Smooth muscle cell (in vitro differentiated cells): ENCODE results near the gene PHF21A. TPM values are rescaled to one million over a fixed set of nuclear protein-coding genes. Genes with fewer than 3 reads are reported as not detected.
A peak's percentile ranks its signal among the peaks of the same experiment; 100 is the strongest.

ENCODE experiments used
- DNase-seq: peaks from one replicate; lab custom pipeline; 2025; ENCODE audit not compliant: unreplicated experiment; lab: John Stamatoyannopoulos, UW
- H2AFZ ChIP-seq: fragments of 200-600 bp; sonication (generic); 2 replicates; pipeline ENCODE4 v1.6.0; 2016; ENCODE audit warnings: antibody characterized with exemption, low read depth, mild to moderate bottlenecking
- H3F3A ChIP-seq: fragments of 200-600 bp; sonication (generic); 2 replicates; pipeline ENCODE4 v1.6.0; 2017; ENCODE audit warnings: antibody characterized with exemption, low read depth
- H3K27ac ChIP-seq: fragments of 200-600 bp; sonication (generic); 2 replicates; pipeline ENCODE4 v1.5.1; 2016; ENCODE audit warnings: low read depth, mild to moderate bottlenecking
- H3K27me3 ChIP-seq: fragments of 200-600 bp; sonication (generic); 2 replicates; pipeline ENCODE4 v1.6.1; 2016; ENCODE audit warnings: low read depth, mild to moderate bottlenecking
- H3K36me3 ChIP-seq: fragments of 200-600 bp; sonication (generic); 2 replicates; pipeline ENCODE4 v1.5.1; 2016; ENCODE audit warnings: low read depth
- H3K4me1 ChIP-seq: fragments of 200-600 bp; sonication (generic); 2 replicates; pipeline ENCODE4 v1.5.1; 2016; ENCODE audit warnings: low read depth
- H3K4me2 ChIP-seq: fragments of 200-600 bp; sonication (generic); 2 replicates; pipeline ENCODE4 v1.6.0; 2016; ENCODE audit warnings: mild to moderate bottlenecking
- H3K4me3 ChIP-seq: fragments of 200-600 bp; sonication (generic); 2 replicates; pipeline ENCODE4 v1.5.1; 2016; ENCODE audit warnings: mild to moderate bottlenecking
- H3K79me2 ChIP-seq: fragments of 200-600 bp; sonication (generic); 2 replicates; pipeline ENCODE4 v1.6.0; 2016; ENCODE audit warnings: low read depth, mild to moderate bottlenecking
- H3K9ac ChIP-seq: fragments of 200-600 bp; sonication (generic); 2 replicates; pipeline ENCODE4 v1.6.0; 2016; ENCODE audit warnings: low read depth
- H3K9me3 ChIP-seq: fragments of 200-600 bp; sonication (generic); replicated peaks from 2 replicates; pipeline ENCODE4 v1.5.1; 2016; ENCODE audit warnings: low read depth
- H4K20me1 ChIP-seq: fragments of 200-600 bp; sonication (generic); 2 replicates; pipeline ENCODE4 v1.6.0; 2016; ENCODE audit warnings: low read depth
- CTCF ChIP-seq: fragments of 200-600 bp; sonication (generic); IDR thresholded peaks from 2 replicates; pipeline ENCODE4 v1.5.1; 2017; ENCODE audit warnings: borderline replicate concordance, mild to moderate bottlenecking, antibody characterized with exemption; ENCODE audit not compliant: insufficient read depth, poor library complexity, severe bottlenecking
- WGBS: methylation state at CpG from one replicate; pipeline ENCODE4 v1.1.7; 2016; ENCODE audit warnings: low lambda C conversion rate; 5-methylcytosine and 5-hydroxymethylcytosine counted together
- polyA plus RNA-seq: library from polyadenylated mRNA; unstranded; fragments of >200 nt; fragmentation: Nextera tagmentation; extraction: Ambion mirVana; gene quantifications from 2 replicates; pipeline ENCODE4 v1.2.1, GENCODE V29; 2016
- total RNA-seq: library from RNA; depleted of rRNA; stranded (reverse); fragments of >200 nt; gene quantifications from 2 replicates; pipeline ENCODE4 v1.2.3, GENCODE V29; 2014

The PHF21A gene
- total and polyA plus RNA-seq, 2 experiments from 2014 or later: 26.1 to 28.7 TPM

DNA sequence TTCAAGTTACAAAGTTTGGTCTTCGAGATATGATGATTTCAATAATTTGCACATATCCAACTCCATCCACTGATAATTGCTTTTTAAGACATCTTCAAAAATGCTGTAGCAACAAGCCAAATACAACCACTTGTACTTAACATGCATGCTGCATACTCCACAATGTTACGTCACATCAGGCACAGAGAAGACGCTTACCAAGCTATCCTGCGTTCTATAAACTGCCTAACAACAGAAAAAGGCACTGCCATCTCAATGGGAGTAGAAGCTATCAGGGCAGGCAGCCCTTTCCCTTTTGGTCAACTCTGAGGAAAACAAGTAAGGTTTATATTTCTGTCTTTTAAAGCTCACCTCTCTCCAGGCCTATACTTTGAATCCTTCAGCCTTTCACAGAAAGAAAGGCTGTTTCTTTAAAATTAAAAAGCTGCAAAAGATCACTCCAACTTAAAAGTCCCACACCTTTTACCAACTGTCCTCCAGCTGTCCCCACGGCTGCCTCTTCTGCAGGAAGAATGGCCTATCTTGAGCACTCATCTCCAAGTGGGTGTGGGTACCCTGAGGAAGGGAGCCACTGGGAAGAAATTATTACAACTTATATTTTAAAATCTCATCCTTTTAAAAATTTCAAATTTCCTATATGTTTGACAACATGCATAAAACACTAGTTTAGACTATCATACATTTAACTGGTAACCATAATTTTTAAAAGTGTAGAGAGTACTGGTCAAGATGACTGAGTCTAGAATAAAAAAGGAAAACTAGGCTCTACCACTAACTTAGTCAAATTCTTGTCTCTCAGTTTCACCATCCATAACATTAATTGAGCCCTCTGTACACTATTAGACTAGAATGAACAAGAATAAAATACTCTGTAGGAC, 14.5 kb downstream of the PHF21A start:
- Histone ChIP-seq H3K4me3 (no peak overlapping the region), H4K20me1 (peaks cover 99% of the 10 kb centered on the region), H3K9ac (no peak overlapping the region), H3K27ac (peak overlapping the region; percentile 38), H3K9me3 (no peaks in the 10 kb centered on the region), H3K4me2 (peak overlapping the region; percentile 19), H3F3A (peaks cover 6% of the 10 kb centered on the region), H3K4me1 (peaks cover 14% of the 10 kb centered on the region), H3K27me3 (no peaks in the 10 kb centered on the region), H3K79me2 (peaks cover 100% of the 10 kb centered on the region), H2AFZ (no peak overlapping the region), H3K36me3 (no peaks in the 10 kb centered on the region)
- DNase-seq: no peak
- no peak for TF ChIP-seq CTCF
- 44% methylated on average over 5 of the region's 5 CpGs for WGBS

DNA sequence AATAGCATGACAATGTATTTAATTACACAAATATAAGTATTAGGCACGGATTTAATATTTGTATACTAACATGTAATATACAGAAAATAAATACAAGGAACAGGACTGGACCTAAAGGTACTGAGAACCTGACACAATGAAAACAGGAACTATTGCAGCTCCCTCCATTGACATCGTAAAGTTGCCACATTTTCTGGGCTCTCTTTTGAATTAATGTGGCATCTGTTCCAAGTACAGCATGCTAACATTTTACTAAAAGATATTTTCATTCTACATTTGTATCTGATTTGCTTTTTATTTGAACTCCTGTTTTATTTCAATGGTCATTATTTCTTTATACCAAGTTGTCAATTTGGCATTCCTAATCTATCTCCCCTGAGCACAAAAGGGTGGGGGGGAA, 15.3 kb downstream of the PHF21A start:
- no peak for TF ChIP-seq CTCF
- Histone ChIP-seq H4K20me1 (peaks cover 99% of the 10 kb centered on the region), H3K27me3 (no peaks in the 10 kb centered on the region), H3K9ac (no peak overlapping the region), H3K79me2 (peaks cover 100% of the 10 kb centered on the region), H3F3A (peaks cover 6% of the 10 kb centered on the region), H3K27ac (no peak overlapping the region), H3K4me3 (no peak overlapping the region), H2AFZ (no peak overlapping the region), H3K9me3 (no peaks in the 10 kb centered on the region), H3K36me3 (no peaks in the 10 kb centered on the region), H3K4me1 (peaks cover 14% of the 10 kb centered on the region), H3K4me2 (peak overlapping the region; percentile 3)
- 91% methylated on average over 2 of the region's 2 CpGs for WGBS
- DNase-seq: no peak

DNA sequence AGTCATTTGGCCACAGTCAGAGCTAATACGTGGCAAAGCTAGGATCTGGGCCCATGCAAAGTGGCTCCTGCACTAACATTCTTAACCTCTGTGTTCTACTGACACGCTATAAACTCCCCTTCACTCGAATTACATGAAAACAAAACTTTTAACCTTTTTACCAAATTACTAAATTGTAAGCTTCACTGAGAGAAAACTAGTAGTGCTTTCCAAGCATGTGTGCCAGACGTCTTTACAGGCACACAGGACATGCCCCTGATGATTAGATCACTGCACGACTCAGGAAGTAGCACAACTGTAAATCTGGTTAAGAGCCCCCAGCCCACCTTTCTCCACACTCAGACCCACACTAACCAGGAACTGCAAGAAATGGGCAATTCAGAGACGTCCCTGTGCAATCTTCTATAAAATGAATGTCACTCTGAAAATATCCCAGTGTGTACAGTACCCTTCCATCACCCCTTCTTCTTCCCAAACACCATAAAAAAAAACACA, 16.1 kb downstream of the PHF21A start:
- no peaks in the 10 kb centered on the region for H3K9me3 ChIP-seq
- H3K4me3 ChIP-seq: no peak overlapping the region
- H2AFZ ChIP-seq: no peak overlapping the region
- no peak overlapping the region for H3K27ac ChIP-seq
- no peaks in the 10 kb centered on the region for H3K27me3 ChIP-seq
- no peaks in the 10 kb centered on the region for H3K36me3 ChIP-seq
- DNase-seq: no peak
- peaks cover 6% of the 10 kb centered on the region for H3F3A ChIP-seq
- peaks cover 100% of the 10 kb centered on the region for H3K79me2 ChIP-seq
- 45% methylated on average over 6 of the region's 6 CpGs for WGBS
- no peak for TF ChIP-seq CTCF
- H3K4me2 ChIP-seq: peak overlapping the region; percentile 3
- peaks cover 17% of the 10 kb centered on the region for H3K4me1 ChIP-seq
- H4K20me1 ChIP-seq: peaks cover 99% of the 10 kb centered on the region
- no peak overlapping the region for H3K9ac ChIP-seq
